HT-29 (cell line): ENCODE results near the gene DPF3. TPM values are rescaled to one million over a fixed set of nuclear protein-coding genes. Genes with fewer than 3 reads are reported as not detected.
A peak's percentile ranks its signal among the peaks of the same experiment; 100 is the strongest.
"Not testable (repeated sequence)": the region's sequence is repeated elsewhere in the genome, so short reads cannot be mapped to it uniquely, and the experiment has no call there.

ENCODE experiments used
- DNase-seq: peaks from one replicate; pipeline ENCODE4 v3.0.0-alpha.2; 2015; ENCODE audit warnings: low spot score
- total RNA-seq: library from RNA; depleted of rRNA; stranded (reverse); fragments of >200 nt; shearing (Covaris generic); gene quantifications from 2 replicates; pipeline ENCODE4 v1.2.3, GENCODE V29; 2014

Gene DPF3
- total RNA-seq, 1 experiment from 2014 or later: not detected

- DNase-seq: no peak
Measured at GRCh38 chr14:72880820-72881219, 13.1 kb downstream of the DPF3 start.

GRCh38 chr14:72880164-72880563 is 13.7 kb downstream of the DPF3 start:
- no peak for DNase-seq

- no peak for DNase-seq
Measured at GRCh38 chr14:72879431-72879830, 14.5 kb downstream of the DPF3 start.

GRCh38 chr14:72878746-72879145 is 15.2 kb downstream of the DPF3 start:
- no peak for DNase-seq

- no peak for DNase-seq
Measured at GRCh38 chr14:72876710-72877063, 17.2 kb downstream of the DPF3 start.

GRCh38 chr14:72876005-72876709 is 17.7 kb downstream of the DPF3 start:
- no peak for DNase-seq

GRCh38 chr14:72870878-72871277 is 23.0 kb downstream of the DPF3 start:
- DNase-seq: not testable (repeated sequence)

GRCh38 chr14:72869407-72870329 is 24.2 kb downstream of the DPF3 start:
- no peak for DNase-seq

GRCh38 chr14:72868500-72868899 is 25.4 kb downstream of the DPF3 start:
- DNase-seq: no peak

GRCh38 chr14:72864712-72865365 is 29.1 kb downstream of the DPF3 start:
- no peak for DNase-seq

- DNase-seq: no peak
Measured at GRCh38 chr14:72863216-72864006, 30.5 kb downstream of the DPF3 start.

GRCh38 chr14:72856530-72857266 is 37.2 kb downstream of the DPF3 start:
- no peak for DNase-seq

GRCh38 chr14:72855913-72856312 is 38.0 kb downstream of the DPF3 start:
- DNase-seq: no peak

- no peak for DNase-seq
Measured at GRCh38 chr14:72852194-72852593, 41.7 kb downstream of the DPF3 start.

- no peak for DNase-seq
Measured at GRCh38 chr14:72851635-72852034, 42.3 kb downstream of the DPF3 start.

- DNase-seq: no peak
Measured at GRCh38 chr14:72850360-72850759, 43.5 kb downstream of the DPF3 start.

GRCh38 chr14:72849222-72849621 is 44.7 kb downstream of the DPF3 start:
- DNase-seq: no peak

- DNase-seq: peak; percentile 1
Measured at GRCh38 chr14:72847721-72848120, 46.2 kb downstream of the DPF3 start.

GRCh38 chr14:72845683-72846082 is 48.2 kb downstream of the DPF3 start:
- no peak for DNase-seq

- no peak for DNase-seq
Measured at GRCh38 chr14:72845196-72845595, 48.7 kb downstream of the DPF3 start.

- DNase-seq: no peak
Measured at GRCh38 chr14:72844524-72844923, 49.4 kb downstream of the DPF3 start.
